Smooth muscle cell of the brain vasculature (primary cell): ENCODE results near the gene SLC6A13.

Experiments
- DNase-seq: peaks from one replicate; pipeline ENCODE4 v3.0.0-alpha.2; 2012; ENCODE audit warnings: low read depth, low spot score

Gene SLC6A13

GRCh38 chr12:178829-179109 is 83.9 kb downstream of the SLC6A13 start:
- no peak for DNase-seq

- DNase-seq = no peak
Measured at GRCh38 chr12:177980-178828, 84.4 kb downstream of the SLC6A13 start.

GRCh38 chr12:177336-177979 is 85.2 kb downstream of the SLC6A13 start:
- no peak for DNase-seq

DNA sequence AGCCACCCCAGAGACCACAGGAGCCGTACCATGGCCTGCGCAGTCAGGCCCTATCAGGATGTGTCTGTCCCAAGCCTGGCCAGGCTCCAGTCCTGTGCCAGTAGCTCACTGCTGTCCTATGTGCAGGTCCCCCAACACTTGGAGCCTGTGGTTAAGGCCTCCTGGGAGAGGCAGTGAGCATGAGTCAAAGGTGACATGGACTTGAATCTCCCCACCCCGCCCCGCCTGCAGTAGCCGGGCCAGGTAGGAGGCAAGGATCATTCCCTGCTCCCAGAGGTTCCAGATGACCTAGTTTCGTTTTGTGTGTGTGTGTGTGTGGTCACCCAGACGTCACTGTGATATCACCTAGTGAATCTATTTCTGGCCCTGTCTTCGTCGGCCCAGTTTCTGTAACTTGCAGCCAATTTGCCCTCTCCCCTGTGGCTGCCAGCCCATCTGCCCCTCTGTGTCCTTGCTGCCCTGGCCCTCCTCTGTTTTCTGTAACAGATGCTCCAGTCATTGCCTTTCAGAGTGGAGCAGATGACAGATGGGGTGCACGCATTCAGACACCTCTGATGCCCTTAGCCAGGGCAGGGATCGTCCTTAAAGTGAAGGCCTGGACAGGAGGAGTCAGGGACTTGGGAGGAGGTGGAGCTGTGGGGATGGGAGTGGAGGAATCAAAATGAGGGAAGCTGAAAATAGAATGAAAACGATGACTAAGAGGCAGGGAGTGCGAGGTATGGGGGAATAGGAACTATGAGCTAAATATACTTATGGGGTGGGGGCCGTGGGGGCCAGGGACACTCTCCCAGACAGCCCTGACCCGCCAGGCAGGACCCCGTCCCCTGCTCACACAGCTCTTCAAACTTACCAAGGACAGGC is 86.1 kb downstream of the SLC6A13 start:
- DNase-seq = no peak

DNA sequence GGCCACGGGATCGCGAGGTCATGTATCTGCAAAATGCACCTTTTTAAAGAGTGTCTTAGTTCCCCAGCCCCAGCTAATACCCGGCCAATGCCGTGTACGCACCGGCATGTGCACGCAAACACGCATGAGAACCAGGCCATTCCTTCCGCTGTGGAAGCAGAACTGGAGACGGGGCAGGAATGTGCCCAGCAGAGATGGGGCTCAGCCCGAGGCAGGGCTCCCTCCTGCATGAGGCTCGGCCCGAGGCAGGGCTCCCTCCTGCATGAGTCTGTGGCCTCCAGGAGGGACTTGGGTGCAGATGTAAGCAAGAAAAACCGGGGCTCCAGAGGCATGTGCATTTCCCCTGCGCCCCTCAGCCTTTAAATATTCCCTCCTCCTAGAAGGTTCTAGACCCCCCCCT is 86.9 kb downstream of the SLC6A13 start:
- no peak for DNase-seq

DNA sequence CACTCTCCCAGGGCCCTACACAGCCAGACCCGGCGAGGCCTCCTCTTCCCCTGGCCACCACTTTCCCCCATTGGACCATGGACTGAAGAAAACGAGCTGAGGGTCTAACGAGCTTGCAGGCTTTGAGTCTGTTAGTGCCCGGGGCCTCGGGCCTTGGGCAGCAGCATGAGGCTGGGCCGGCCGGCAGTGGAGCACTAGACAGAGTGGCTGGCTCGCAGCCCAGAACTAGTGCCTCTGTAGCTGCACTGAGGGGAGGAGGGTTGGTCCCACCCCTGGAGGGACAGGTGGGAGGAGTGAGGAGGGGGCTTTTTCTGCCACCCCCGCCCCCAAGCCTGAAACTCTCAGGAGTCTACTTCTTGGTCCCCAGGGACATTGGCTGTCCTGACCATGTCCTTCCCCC is 87.4 kb downstream of the SLC6A13 start:
- no peak for DNase-seq

- no peak for DNase-seq
Measured at GRCh38 chr12:174596-174995, 88.0 kb downstream of the SLC6A13 start.

DNA sequence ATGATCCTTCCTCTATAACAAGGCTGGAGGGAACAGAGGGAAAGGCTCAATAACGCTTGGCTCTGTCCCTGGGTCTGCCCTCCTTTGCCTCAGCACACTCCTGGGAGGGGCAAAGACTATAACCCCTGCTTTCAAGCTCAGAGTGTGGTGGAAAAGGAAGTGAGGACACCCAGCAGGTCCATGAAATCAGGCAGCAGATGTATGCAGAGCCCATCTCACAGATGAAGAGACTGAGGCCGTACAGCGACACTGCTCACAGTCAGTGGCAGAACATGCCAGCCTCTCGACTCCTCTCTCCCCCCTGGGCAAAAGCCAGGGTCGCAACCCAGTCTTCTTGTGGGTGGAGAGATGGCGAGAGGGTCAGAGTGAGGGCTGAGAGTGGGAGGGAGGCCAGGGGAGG is 88.5 kb downstream of the SLC6A13 start:
- no peak for DNase-seq

GRCh38 chr12:172732-173161 is 89.9 kb downstream of the SLC6A13 start:
- no peak for DNase-seq

DNA sequence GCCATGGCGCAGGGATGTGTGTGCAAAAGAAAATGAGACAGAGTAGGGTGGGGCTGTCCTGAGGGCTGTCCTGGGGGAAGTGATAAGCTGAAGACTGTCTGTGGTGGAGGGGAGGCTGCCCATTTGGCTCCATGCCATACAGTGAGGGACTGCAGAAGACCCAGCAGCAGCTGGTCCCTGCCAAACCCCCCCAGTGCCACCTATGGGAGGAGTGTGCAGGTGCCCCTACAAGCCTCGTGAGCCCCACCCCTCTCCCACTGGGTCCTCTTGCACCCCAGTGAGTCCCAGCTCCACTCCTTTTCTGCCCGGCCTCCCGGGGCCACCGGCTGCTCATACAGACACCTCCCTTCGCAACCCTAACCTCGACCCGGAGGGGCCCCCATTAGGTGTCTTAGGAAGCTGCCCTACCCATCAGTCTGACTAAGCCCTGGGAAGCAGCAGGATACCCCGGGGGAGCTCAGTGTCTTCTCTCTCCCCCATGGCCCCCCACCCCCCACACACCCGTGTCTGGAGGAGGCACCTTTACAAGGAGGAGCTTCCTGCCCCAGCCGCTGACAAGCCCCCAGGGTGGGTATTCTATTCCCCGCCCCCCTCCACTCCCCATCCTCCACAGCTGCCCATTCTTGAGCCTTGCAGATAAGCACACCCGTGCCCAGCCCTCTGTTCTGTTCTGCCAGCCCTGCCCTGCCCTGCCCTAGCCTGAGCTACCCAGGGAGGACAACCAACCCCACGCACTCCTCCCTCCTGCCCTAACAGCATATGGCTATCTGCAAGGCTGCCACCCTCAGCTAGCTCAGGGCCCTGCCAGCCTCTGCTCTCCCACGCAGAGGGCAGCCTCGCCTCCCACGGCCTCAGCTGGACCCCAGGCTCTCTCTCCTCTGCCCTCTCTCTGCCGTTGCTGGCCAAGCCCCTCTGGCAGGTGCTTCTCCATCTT is 90.6 kb downstream of the SLC6A13 start:
- no peak for DNase-seq

- no peak for DNase-seq
Measured at GRCh38 chr12:171276-171675, 91.4 kb downstream of the SLC6A13 start.
